K562 (cell line): Measurements from ENCODE around the gene PPOX. TPM values are rescaled to one million over a fixed set of nuclear protein-coding genes. Genes with fewer than 3 reads are reported as not detected.

Experiments
- CHD4 ChIP-seq: fragments of 200-600 bp; sonication (generic); IDR thresholded peaks from 3 replicates; pipeline ENCODE4 v1.6.1; 2012; ENCODE audit warnings: low read depth, mild to moderate bottlenecking, mixed read lengths, low read length, inconsistent platforms; ENCODE audit not compliant: insufficient read depth, insufficient replicate concordance, poor library complexity, severe bottlenecking
- HNRNPLL ChIP-seq: fragments of 200-400 bp; formaldehyde crosslinking; IDR thresholded peaks from 2 replicates; pipeline ENCODE4 v1.6.1; 2017; ENCODE audit warnings: low read length, low read depth, mild to moderate bottlenecking; ENCODE audit not compliant: poor library complexity, severe bottlenecking
- MEF2A ChIP-seq: IDR thresholded peaks from 2 replicates; pipeline ENCODE4 v1.6.1; 2011; ENCODE audit warnings: low read depth, mild to moderate bottlenecking, low read length, moderate library complexity; ENCODE audit not compliant: control insufficient read depth
- MYC ChIP-seq, 2 experiments: fragments of 250-450 bp in 1 of 2; sonication (Bioruptor Pico) in 1 of 2; IDR thresholded peaks; 2 replicates each; pipeline versions ENCODE4 v1.5.1 to v1.6.1; 2012 to 2021; ENCODE audit warnings: low read depth in 2 of 2, borderline replicate concordance in 1 of 2, improper control_type of control experiment in 1 of 2, low read length in 1 of 2, mild to moderate bottlenecking in 1 of 2, moderate library complexity in 1 of 2
- SAFB ChIP-seq: fragments of 200-400 bp; formaldehyde crosslinking; IDR thresholded peaks from 2 replicates; pipeline ENCODE4 v1.6.1; 2017; ENCODE audit warnings: low read depth, low read length, borderline replicate concordance
- SAP30 ChIP-seq: fragments of 200-600 bp; sonication (generic); IDR thresholded peaks from 2 replicates; pipeline ENCODE4 v1.6.1; 2012; ENCODE audit warnings: borderline replicate concordance, low read depth, mild to moderate bottlenecking, moderate library complexity, low read length, control low read depth, inconsistent platforms; ENCODE audit not compliant: insufficient read depth, poor library complexity, severe bottlenecking
- ZNF24 ChIP-seq: fragments of 450-650 bp; IDR thresholded peaks from 2 replicates; pipeline ENCODE4 v1.6.1; 2016
- ZNF707 ChIP-seq: fragments of 250-450 bp; sonication (Bioruptor Pico); conservative IDR thresholded peaks from 2 replicates; pipeline ENCODE4 v1.8.0; 2022; ENCODE audit warnings: inconsistent platforms, mild to moderate bottlenecking, moderate library complexity
- polyA plus RNA-seq, 8 experiments: library from polyadenylated mRNA; depleted of rRNA in 4 of 8; stranded (reverse) in 5 of 8; unstranded in 3 of 8; fragments of >200 nt; fragmentation: Nextera tagmentation in 2 of 8; fragmentation: Illumina TruSeq in 1 of 8; extraction: Ambion mirVana in 2 of 8; extraction: Trizol in 1 of 8; gene quantifications; 2 replicates each; pipeline versions ENCODE4 v1.2.1 to v1.2.3, GENCODE V29; 2011 to 2014; ENCODE audit warnings: inconsistent platforms in 1 of 8, missing spikeins in 1 of 8
- total RNA-seq, 7 experiments: library from RNA; depleted of rRNA in 6 of 7; stranded (reverse); fragments of >200 nt in 6 of 7; fragmentation: Illumina TruSeq in 2 of 7; extraction: Trizol in 2 of 7; gene quantifications; 2 replicates each; pipeline versions ENCODE4 v1.2.1 to v1.2.3, GENCODE V29; 2011 to 2021; ENCODE audit warnings: low replicate concordance in 1 of 7
- TF ChIP-seq, protein P1 (sequence below), 3 experiments: IDR thresholded peaks in 2 of 3; conservative IDR thresholded peaks in 1 of 3; 2 replicates each; pipeline ENCODE4 v1.5.1; 2011 to 2012; ENCODE audit warnings: low read length in 3 of 3, mild to moderate bottlenecking in 3 of 3, control low read depth in 2 of 3, improper control_type of control experiment in 1 of 3, inconsistent platforms in 1 of 3, low read depth in 1 of 3, mixed read lengths in 1 of 3, moderate library complexity in 1 of 3; ENCODE audit not compliant: insufficient read depth in 2 of 3
- TF ChIP-seq, protein P2 (sequence below): IDR thresholded peaks from 2 replicates; pipeline ENCODE4 v1.6.1; 2012; ENCODE audit warnings: low read depth, low read length, improper control_type of control experiment, borderline replicate concordance
- TF ChIP-seq, protein P3 (sequence below), 3 experiments: fragments of 200-800 bp in 1 of 3; fragments of 250-450 bp in 1 of 3; fragments of 450-650 bp in 1 of 3; sonication (Bioruptor Pico) in 1 of 3; sonication (Bioruptor generic) in 1 of 3; formaldehyde crosslinking in 1 of 3; IDR thresholded peaks; 2 replicates each; pipeline versions ENCODE4 v1.6.1 to v1.8.0; 2016 to 2022; ENCODE audit warnings: mild to moderate bottlenecking in 2 of 3, missing genetic modification characterization in 2 of 3, missing compliant biosample characterization in 1 of 3, moderate library complexity in 1 of 3
- TF ChIP-seq, protein P4 (sequence below): fragments of 250-450 bp; sonication (Bioruptor Pico); IDR thresholded peaks from 2 replicates; pipeline ENCODE4 v1.9.0; 2021; ENCODE audit warnings: mild to moderate bottlenecking, inconsistent platforms

Gene PPOX
- total and polyA plus RNA-seq, 9 of the 15 experiments (the other 6 are each of a cell fraction or from before 2014, with no cell fraction given): 17.0 to 57.1 (median 38.9) TPM

DNA sequence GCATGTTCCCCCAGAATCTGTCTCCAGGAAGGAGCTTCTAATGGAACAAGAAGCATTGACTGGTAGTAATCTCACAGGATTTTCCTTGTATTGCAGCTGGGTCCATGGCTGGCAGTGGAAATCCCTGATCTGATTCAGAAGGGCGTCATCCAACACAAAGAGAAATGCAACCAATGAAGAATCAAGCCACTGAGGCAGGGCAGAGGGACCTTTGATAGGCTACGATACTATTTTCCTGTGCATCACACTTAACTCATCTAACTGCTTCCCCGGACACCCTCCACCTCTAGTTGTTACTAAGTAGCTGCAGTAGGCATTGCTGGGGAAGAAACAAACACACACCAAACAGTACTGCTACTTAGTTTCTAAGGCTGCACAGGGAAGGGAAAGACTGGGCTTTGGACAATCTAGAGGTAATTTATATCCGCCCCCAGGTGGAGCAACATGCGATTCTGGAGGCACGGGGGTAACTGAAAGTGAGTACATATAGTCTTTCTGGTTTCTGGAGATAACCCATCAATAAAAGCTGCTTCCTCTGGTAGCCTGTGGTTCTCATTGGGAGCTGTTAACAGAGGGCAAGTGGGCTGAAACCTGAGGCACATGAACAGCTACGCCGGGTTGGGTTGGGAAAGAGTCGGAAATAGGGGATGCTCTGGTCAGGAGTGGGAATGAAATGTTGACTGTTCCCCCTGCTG lies 7.8 kb upstream of the PPOX start (continued):
- TF ChIP-seq, protein P1, sequence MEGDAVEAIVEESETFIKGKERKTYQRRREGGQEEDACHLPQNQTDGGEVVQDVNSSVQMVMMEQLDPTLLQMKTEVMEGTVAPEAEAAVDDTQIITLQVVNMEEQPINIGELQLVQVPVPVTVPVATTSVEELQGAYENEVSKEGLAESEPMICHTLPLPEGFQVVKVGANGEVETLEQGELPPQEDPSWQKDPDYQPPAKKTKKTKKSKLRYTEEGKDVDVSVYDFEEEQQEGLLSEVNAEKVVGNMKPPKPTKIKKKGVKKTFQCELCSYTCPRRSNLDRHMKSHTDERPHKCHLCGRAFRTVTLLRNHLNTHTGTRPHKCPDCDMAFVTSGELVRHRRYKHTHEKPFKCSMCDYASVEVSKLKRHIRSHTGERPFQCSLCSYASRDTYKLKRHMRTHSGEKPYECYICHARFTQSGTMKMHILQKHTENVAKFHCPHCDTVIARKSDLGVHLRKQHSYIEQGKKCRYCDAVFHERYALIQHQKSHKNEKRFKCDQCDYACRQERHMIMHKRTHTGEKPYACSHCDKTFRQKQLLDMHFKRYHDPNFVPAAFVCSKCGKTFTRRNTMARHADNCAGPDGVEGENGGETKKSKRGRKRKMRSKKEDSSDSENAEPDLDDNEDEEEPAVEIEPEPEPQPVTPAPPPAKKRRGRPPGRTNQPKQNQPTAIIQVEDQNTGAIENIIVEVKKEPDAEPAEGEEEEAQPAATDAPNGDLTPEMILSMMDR (IDR thresholded peaks at IDR 0.05 in 2 of 3, conservative IDR thresholded peaks at IDR 0.05 in 1 of 3; ENCODE audit: insufficient read depth in 2 of 3, low read depth in 1 of 3, low read length in 3 of 3): 0 out of 6 replicates have a peak, but pooled peaks of 1 of the 3 experiments have one; percentile 17
- TF ChIP-seq, protein P2, sequence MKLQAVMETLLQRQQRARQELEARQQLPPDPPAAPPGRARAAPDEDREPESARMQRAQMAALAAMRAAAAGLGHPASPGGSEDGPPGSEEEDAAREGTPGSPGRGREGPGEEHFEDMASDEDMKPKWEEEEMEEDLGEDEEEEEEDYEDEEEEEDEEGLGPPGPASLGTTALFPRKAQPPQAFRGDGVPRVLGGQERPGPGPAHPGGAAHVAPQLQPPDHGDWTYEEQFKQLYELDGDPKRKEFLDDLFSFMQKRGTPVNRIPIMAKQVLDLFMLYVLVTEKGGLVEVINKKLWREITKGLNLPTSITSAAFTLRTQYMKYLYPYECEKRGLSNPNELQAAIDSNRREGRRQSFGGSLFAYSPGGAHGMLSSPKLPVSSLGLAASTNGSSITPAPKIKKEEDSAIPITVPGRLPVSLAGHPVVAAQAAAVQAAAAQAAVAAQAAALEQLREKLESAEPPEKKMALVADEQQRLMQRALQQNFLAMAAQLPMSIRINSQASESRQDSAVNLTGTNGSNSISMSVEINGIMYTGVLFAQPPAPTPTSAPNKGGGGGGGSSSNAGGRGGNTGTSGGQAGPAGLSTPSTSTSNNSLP: no peak
- TF ChIP-seq MYC (IDR thresholded peaks at IDR 0.05; ENCODE audit: low read depth, low read length) (no peak), MYC (CRISPR knock-in tag; IDR thresholded peaks at IDR 0.05; ENCODE audit: borderline replicate concordance, low read depth) (no peak), ZNF24 (no peak), CHD4 (no peak), SAP30 (no peak), ZNF707 (CRISPR knock-in tag) (no peak), SAFB (no peak), MEF2A (no peak), HNRNPLL (no peak)
- TF ChIP-seq, protein P3, sequence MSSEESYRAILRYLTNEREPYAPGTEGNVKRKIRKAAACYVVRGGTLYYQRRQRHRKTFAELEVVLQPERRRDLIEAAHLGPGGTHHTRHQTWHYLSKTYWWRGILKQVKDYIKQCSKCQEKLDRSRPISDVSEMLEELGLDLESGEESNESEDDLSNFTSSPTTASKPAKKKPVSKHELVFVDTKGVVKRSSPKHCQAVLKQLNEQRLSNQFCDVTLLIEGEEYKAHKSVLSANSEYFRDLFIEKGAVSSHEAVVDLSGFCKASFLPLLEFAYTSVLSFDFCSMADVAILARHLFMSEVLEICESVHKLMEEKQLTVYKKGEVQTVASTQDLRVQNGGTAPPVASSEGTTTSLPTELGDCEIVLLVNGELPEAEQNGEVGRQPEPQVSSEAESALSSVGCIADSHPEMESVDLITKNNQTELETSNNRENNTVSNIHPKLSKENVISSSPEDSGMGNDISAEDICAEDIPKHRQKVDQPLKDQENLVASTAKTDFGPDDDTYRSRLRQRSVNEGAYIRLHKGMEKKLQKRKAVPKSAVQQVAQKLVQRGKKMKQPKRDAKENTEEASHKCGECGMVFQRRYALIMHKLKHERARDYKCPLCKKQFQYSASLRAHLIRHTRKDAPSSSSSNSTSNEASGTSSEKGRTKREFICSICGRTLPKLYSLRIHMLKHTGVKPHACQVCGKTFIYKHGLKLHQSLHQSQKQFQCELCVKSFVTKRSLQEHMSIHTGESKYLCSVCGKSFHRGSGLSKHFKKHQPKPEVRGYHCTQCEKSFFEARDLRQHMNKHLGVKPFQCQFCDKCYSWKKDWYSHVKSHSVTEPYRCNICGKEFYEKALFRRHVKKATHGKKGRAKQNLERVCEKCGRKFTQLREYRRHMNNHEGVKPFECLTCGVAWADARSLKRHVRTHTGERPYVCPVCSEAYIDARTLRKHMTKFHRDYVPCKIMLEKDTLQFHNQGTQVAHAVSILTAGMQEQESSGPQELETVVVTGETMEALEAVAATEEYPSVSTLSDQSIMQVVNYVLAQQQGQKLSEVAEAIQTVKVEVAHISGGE (CRISPR knock-in tag; IDR thresholded peaks at IDR 0.05): no peak
- TF ChIP-seq, protein P4, sequence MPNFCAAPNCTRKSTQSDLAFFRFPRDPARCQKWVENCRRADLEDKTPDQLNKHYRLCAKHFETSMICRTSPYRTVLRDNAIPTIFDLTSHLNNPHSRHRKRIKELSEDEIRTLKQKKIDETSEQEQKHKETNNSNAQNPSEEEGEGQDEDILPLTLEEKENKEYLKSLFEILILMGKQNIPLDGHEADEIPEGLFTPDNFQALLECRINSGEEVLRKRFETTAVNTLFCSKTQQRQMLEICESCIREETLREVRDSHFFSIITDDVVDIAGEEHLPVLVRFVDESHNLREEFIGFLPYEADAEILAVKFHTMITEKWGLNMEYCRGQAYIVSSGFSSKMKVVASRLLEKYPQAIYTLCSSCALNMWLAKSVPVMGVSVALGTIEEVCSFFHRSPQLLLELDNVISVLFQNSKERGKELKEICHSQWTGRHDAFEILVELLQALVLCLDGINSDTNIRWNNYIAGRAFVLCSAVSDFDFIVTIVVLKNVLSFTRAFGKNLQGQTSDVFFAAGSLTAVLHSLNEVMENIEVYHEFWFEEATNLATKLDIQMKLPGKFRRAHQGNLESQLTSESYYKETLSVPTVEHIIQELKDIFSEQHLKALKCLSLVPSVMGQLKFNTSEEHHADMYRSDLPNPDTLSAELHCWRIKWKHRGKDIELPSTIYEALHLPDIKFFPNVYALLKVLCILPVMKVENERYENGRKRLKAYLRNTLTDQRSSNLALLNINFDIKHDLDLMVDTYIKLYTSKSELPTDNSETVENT (CRISPR knock-in tag): no peak
